ENCODE measurements around the gene IGFBP4. TPM values are rescaled to one million over a fixed set of nuclear protein-coding genes. Genes with fewer than 3 reads are reported as not detected.

Gene IGFBP4
- total and polyA plus RNA-seq, 2 of the 13 experiments (the other 11 are each of a cell fraction or from before 2014, with no cell fraction given): 4.1 to 49.0 TPM

DNA sequence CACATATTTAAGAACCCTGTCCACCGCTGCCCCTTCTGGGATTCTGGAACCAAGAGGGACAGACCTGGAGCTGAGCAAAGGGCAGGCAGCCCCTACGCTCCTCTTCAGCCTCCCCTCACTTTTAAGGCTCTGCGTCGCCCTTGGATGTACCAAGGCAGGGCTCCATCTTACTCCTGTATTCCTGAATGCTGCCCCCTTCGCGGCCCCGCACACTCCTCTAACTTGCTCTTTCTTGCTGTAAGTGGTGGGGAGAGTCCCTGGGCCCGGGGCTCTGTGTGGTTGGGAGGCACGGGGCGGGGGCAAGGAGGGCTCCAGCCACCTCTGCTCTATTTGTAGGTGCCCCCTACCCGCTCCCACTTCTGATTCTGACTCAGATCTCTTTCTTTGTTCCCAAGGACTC is 56.9 kb downstream of the IGFBP4 start (continued):
- TF ChIP-seq, protein P1, sequence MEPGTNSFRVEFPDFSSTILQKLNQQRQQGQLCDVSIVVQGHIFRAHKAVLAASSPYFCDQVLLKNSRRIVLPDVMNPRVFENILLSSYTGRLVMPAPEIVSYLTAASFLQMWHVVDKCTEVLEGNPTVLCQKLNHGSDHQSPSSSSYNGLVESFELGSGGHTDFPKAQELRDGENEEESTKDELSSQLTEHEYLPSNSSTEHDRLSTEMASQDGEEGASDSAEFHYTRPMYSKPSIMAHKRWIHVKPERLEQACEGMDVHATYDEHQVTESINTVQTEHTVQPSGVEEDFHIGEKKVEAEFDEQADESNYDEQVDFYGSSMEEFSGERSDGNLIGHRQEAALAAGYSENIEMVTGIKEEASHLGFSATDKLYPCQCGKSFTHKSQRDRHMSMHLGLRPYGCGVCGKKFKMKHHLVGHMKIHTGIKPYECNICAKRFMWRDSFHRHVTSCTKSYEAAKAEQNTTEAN (CRISPR knock-in tag; conservative IDR thresholded peaks at IDR 0.05): no peak
- TF ChIP-seq CCDC6 (CRISPR knock-in tag; IDR thresholded peaks at IDR 0.05) (no peak), ZNF451 (CRISPR knock-in tag; IDR thresholded peaks at IDR 0.05) (no peak), NFYB (CRISPR knock-in tag; IDR thresholded peaks at IDR 0.05) (no peak), ASH2L (IDR thresholded peaks at IDR 0.05; ENCODE audit: insufficient read length, low read depth, low read length) (no peak), ZNF232 (CRISPR knock-in tag; IDR thresholded peaks at IDR 0.05; ENCODE audit: borderline replicate concordance) (no peak), ZNF891 (CRISPR knock-in tag; IDR thresholded peaks at IDR 0.05) (no peak; the same call in 1 of the 2 replicates), RFXANK (CRISPR knock-in tag; IDR thresholded peaks at IDR 0.05) (no peak), HOXA3 (CRISPR knock-in tag; IDR thresholded peaks at IDR 0.05) (no peak), SRF (IDR thresholded peaks at IDR 0.05; ENCODE audit: low read depth, low read length) (no peak), XRCC5 (optimal IDR thresholded peaks at IDR 0.05; ENCODE audit: low read length) (no peak), MBD4 (IDR thresholded peaks at IDR 0.05; ENCODE audit: borderline replicate concordance, low read length) (no peak), ZNF614 (CRISPR knock-in tag; IDR thresholded peaks at IDR 0.05; ENCODE audit: borderline replicate concordance) (no peak), PHF5A (CRISPR knock-in tag; IDR thresholded peaks at IDR 0.05; ENCODE audit: low read depth, unreplicated experiment) (no peak), FOSL1 (CRISPR knock-in tag; IDR thresholded peaks at IDR 0.05; ENCODE audit: borderline replicate concordance) (no peak), ZNF644 (CRISPR knock-in tag; IDR thresholded peaks at IDR 0.05; ENCODE audit: low read depth) (no peak), RAD51 (IDR thresholded peaks at IDR 0.05; ENCODE audit: borderline replicate concordance) (no peak), ADNP (CRISPR knock-in tag; IDR thresholded peaks at IDR 0.05) (no peak), PHF21A (CRISPR knock-in tag; IDR thresholded peaks at IDR 0.05) (0 out of 2 replicates have a peak, but pooled peaks have one; percentile 0)
- TF ChIP-seq, protein P2, sequence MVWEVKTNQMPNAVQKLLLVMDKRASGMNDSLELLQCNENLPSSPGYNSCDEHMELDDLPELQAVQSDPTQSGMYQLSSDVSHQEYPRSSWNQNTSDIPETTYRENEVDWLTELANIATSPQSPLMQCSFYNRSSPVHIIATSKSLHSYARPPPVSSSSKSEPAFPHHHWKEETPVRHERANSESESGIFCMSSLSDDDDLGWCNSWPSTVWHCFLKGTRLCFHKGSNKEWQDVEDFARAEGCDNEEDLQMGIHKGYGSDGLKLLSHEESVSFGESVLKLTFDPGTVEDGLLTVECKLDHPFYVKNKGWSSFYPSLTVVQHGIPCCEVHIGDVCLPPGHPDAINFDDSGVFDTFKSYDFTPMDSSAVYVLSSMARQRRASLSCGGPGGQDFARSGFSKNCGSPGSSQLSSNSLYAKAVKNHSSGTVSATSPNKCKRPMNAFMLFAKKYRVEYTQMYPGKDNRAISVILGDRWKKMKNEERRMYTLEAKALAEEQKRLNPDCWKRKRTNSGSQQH (CRISPR knock-in tag; IDR thresholded peaks at IDR 0.05; ENCODE audit: low read depth): no peak
- TF ChIP-seq, protein P3, sequence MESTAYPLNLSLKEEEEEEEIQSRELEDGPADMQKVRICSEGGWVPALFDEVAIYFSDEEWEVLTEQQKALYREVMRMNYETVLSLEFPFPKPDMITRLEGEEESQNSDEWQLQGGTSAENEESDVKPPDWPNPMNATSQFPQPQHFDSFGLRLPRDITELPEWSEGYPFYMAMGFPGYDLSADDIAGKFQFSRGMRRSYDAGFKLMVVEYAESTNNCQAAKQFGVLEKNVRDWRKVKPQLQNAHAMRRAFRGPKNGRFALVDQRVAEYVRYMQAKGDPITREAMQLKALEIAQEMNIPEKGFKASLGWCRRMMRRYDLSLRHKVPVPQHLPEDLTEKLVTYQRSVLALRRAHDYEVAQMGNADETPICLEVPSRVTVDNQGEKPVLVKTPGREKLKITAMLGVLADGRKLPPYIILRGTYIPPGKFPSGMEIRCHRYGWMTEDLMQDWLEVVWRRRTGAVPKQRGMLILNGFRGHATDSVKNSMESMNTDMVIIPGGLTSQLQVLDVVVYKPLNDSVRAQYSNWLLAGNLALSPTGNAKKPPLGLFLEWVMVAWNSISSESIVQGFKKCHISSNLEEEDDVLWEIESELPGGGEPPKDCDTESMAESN (CRISPR knock-in tag; conservative IDR thresholded peaks at IDR 0.05): no peak
- TF ChIP-seq, protein P4, sequence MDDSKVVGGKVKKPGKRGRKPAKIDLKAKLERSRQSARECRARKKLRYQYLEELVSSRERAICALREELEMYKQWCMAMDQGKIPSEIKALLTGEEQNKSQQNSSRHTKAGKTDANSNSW (CRISPR knock-in tag; IDR thresholded peaks at IDR 0.05; ENCODE audit: borderline replicate concordance): no peak
- TF ChIP-seq, protein P5, sequence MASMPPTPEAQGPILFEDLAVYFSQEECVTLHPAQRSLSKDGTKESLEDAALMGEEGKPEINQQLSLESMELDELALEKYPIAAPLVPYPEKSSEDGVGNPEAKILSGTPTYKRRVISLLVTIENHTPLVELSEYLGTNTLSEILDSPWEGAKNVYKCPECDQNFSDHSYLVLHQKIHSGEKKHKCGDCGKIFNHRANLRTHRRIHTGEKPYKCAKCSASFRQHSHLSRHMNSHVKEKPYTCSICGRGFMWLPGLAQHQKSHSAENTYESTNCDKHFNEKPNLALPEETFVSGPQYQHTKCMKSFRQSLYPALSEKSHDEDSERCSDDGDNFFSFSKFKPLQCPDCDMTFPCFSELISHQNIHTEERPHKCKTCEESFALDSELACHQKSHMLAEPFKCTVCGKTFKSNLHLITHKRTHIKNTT (CRISPR knock-in tag; IDR thresholded peaks at IDR 0.05): no peak
- TF ChIP-seq, protein P6, sequence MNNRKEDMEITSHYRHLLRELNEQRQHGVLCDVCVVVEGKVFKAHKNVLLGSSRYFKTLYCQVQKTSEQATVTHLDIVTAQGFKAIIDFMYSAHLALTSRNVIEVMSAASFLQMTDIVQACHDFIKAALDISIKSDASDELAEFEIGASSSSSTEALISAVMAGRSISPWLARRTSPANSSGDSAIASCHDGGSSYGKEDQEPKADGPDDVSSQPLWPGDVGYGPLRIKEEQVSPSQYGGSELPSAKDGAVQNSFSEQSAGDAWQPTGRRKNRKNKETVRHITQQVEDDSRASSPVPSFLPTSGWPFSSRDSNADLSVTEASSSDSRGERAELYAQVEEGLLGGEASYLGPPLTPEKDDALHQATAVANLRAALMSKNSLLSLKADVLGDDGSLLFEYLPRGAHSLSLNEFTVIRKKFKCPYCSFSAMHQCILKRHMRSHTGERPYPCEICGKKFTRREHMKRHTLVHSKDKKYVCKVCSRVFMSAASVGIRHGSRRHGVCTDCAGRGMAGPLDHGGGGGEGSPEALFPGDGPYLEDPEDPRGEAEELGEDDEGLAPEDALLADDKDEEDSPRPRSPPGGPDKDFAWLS (CRISPR knock-in tag; IDR thresholded peaks at IDR 0.05; ENCODE audit: borderline replicate concordance): 0 out of 2 replicates have a peak, but pooled peaks have one; percentile 48

All from HepG2 (cell line).